Measurements from ENCODE around the gene PTGR1. TPM values are rescaled to one million over a fixed set of nuclear protein-coding genes. Genes with fewer than 3 reads are reported as not detected.
"Not testable (repeated sequence)": the region's sequence is repeated elsewhere in the genome, so short reads cannot be mapped to it uniquely, and the experiment has no call there.

PTGR1 gene
- total RNA-seq, 1 experiment from 2014 or later, result 20.9 TPM

GRCh38 chr9:111627260-111627963, 28.0 kb upstream of the PTGR1 start:
- no peak for DNase-seq (ENCODE audit: low spot score)
- intact Hi-C loops (cut with micrococcal nuclease; ENCODE audit: unreplicated experiment), result no loop called here
- no TSS peak for BruUV-seq (replicated peaks)
- ChIA-PET POLR2A (ENCODE audit: low non-redundant PET) (no interaction called here), CTCF (no interaction called here)
- H3K36me3 ChIP-seq (ENCODE audit: insufficient read depth, low read length, poor library complexity, severe bottlenecking), result no peaks in the 10 kb centered on the region
- TF ChIP-seq EZH2 (IDR thresholded peaks at IDR 0.05; ENCODE audit: borderline replicate concordance, low read depth, low read length, poor library complexity, severe bottlenecking) (no peak), CTCF (conservative IDR thresholded peaks at IDR 0.05; ENCODE audit: low read depth, low read length) (no peak)
- peaks cover 4% of the 10 kb centered on the region for H3K27me3 ChIP-seq (replicated peaks; ENCODE audit: insufficient read depth, low read depth, low read length, poor library complexity)
- peaks cover 4% of the 10 kb centered on the region for H3K4me1 ChIP-seq (ENCODE audit: insufficient read depth, low read length, poor library complexity, severe bottlenecking)
- H3K4me3 ChIP-seq (ENCODE audit: low read depth, low read length, poor library complexity, severe bottlenecking), result no peak overlapping the region
- no peak overlapping the region for H3K27ac ChIP-seq (ENCODE audit: low read depth, low read length, poor library complexity, severe bottlenecking)
- H3K9me3 ChIP-seq (ENCODE audit: low read depth, low read length, poor library complexity, severe bottlenecking), result no peaks in the 10 kb centered on the region

- BruUV-seq (replicated peaks), result no TSS peak
- Histone ChIP-seq H3K27ac (ENCODE audit: low read depth, low read length, poor library complexity, severe bottlenecking) (no peak overlapping the region), H3K36me3 (ENCODE audit: insufficient read depth, low read length, poor library complexity, severe bottlenecking) (no peaks in the 10 kb centered on the region), H3K4me1 (ENCODE audit: insufficient read depth, low read length, poor library complexity, severe bottlenecking) (no peaks in the 10 kb centered on the region), H3K27me3 (replicated peaks; ENCODE audit: insufficient read depth, low read depth, low read length, poor library complexity) (peaks cover 4% of the 10 kb centered on the region), H3K9me3 (ENCODE audit: low read depth, low read length, poor library complexity, severe bottlenecking) (no peaks in the 10 kb centered on the region), H3K4me3 (ENCODE audit: low read depth, low read length, poor library complexity, severe bottlenecking) (no peak overlapping the region)
- ChIA-PET CTCF (no interaction called here), POLR2A (ENCODE audit: low non-redundant PET) (interaction anchor here (0.6 kb wide), 1 partner anchor 326 kb away, joined by 3 read pairs; no protein-coding TSS in a partner anchor)
- peak; percentile 63 for DNase-seq (ENCODE audit: low spot score)
- intact Hi-C loops (cut with micrococcal nuclease; ENCODE audit: unreplicated experiment), result no loop called here
- TF ChIP-seq EZH2 (IDR thresholded peaks at IDR 0.05; ENCODE audit: borderline replicate concordance, low read depth, low read length, poor library complexity, severe bottlenecking), result no peak
- TF ChIP-seq CTCF (conservative IDR thresholded peaks at IDR 0.05; ENCODE audit: low read depth, low read length), result no peak
Measured at GRCh38 chr9:111622626-111623025, 23.2 kb upstream of the PTGR1 start.

GRCh38 chr9:111621895-111622480, 22.5 kb upstream of the PTGR1 start:
- peak; percentile 60 for TF ChIP-seq CTCF (conservative IDR thresholded peaks at IDR 0.05; ENCODE audit: low read depth, low read length)
- TF ChIP-seq EZH2 (IDR thresholded peaks at IDR 0.05; ENCODE audit: borderline replicate concordance, low read depth, low read length, poor library complexity, severe bottlenecking), result no peak
- no peaks in the 10 kb centered on the region for H3K36me3 ChIP-seq (ENCODE audit: insufficient read depth, low read length, poor library complexity, severe bottlenecking)
- no peak overlapping the region for H3K4me3 ChIP-seq (ENCODE audit: low read depth, low read length, poor library complexity, severe bottlenecking)
- CTCF ChIA-PET, result interaction anchor here (0.7 to 0.9 kb wide), 2 partner anchors 14 to 24 kb away, joined by 3 to 6 read pairs; no protein-coding TSS in a partner anchor
- no peaks in the 10 kb centered on the region for H3K4me1 ChIP-seq (ENCODE audit: insufficient read depth, low read length, poor library complexity, severe bottlenecking)
- intact Hi-C loops (cut with micrococcal nuclease; ENCODE audit: unreplicated experiment), result no loop called here
- H3K9me3 ChIP-seq (ENCODE audit: low read depth, low read length, poor library complexity, severe bottlenecking), result no peaks in the 10 kb centered on the region
- peaks cover 4% of the 10 kb centered on the region for H3K27me3 ChIP-seq (replicated peaks; ENCODE audit: insufficient read depth, low read depth, low read length, poor library complexity)
- BruUV-seq (replicated peaks), result no TSS peak
- H3K27ac ChIP-seq (ENCODE audit: low read depth, low read length, poor library complexity, severe bottlenecking), result no peak overlapping the region
- peak; percentile 36 for DNase-seq (ENCODE audit: low spot score)
- POLR2A ChIA-PET (ENCODE audit: low non-redundant PET), result interaction anchor here (0.6 kb wide), 1 partner anchor 326 kb away, joined by 3 read pairs; no protein-coding TSS in a partner anchor

GRCh38 chr9:111617349-111617748, 17.9 kb upstream of the PTGR1 start:
- H3K27me3 ChIP-seq (replicated peaks; ENCODE audit: insufficient read depth, low read depth, low read length, poor library complexity), result peaks cover 12% of the 10 kb centered on the region
- H3K4me3 ChIP-seq (ENCODE audit: low read depth, low read length, poor library complexity, severe bottlenecking); DNase-seq (ENCODE audit: low spot score); H3K27ac ChIP-seq (ENCODE audit: low read depth, low read length, poor library complexity, severe bottlenecking); POLR2A ChIA-PET (ENCODE audit: low non-redundant PET); H3K9me3 ChIP-seq (ENCODE audit: low read depth, low read length, poor library complexity, severe bottlenecking); BruUV-seq (replicated peaks); H3K36me3 ChIP-seq (ENCODE audit: insufficient read depth, low read length, poor library complexity, severe bottlenecking); CTCF ChIA-PET; H3K4me1 ChIP-seq (ENCODE audit: insufficient read depth, low read length, poor library complexity, severe bottlenecking); intact Hi-C loops (cut with micrococcal nuclease; ENCODE audit: unreplicated experiment): not testable (repeated sequence)

Measured in A673 (cell line).